Astrocyte (in vitro differentiated cells and primary cell): ENCODE results near the gene GLRX5. TPM values are rescaled to one million over a fixed set of nuclear protein-coding genes. Genes with fewer than 3 reads are reported as not detected.

Source experiments
- DNase-seq: peaks from one replicate; pipeline ENCODE4 v3.0.0-alpha.2; 2010; ENCODE audit warnings: low read depth
- FAIRE-seq: peaks from 2 replicates; lab custom pipeline; 2011; peaks lifted over from hg19 to GRCh38; lab: Jason Lieb, UNC
- H2AFZ ChIP-seq: 2 replicates; pipeline ENCODE4 v1.6.0; 2012; ENCODE audit warnings: low read depth, low read length, inconsistent platforms
- H3K27ac ChIP-seq: 2 replicates; pipeline ENCODE4 v1.5.1; 2011; ENCODE audit warnings: low read depth, low read length, inconsistent platforms
- H3K27me3 ChIP-seq: 2 replicates; pipeline ENCODE4 v1.6.0; 2011; ENCODE audit warnings: low read length, inconsistent platforms; ENCODE audit not compliant: insufficient read depth
- H3K36me3 ChIP-seq: 2 replicates; pipeline ENCODE4 v1.5.1; 2011; ENCODE audit warnings: low read length, inconsistent platforms; ENCODE audit not compliant: insufficient read depth
- H3K4me1 ChIP-seq: 2 replicates; pipeline ENCODE4 v1.5.1; 2011; ENCODE audit warnings: low read length, inconsistent platforms; ENCODE audit not compliant: insufficient read depth
- H3K4me2 ChIP-seq: 2 replicates; pipeline ENCODE4 v1.6.0; 2012; ENCODE audit warnings: low read length, inconsistent platforms
- H3K4me3 ChIP-seq: 2 replicates; pipeline ENCODE4 v1.5.1; 2011; ENCODE audit warnings: low read depth, mild to moderate bottlenecking, low read length, inconsistent platforms; ENCODE audit not compliant: insufficient read depth
- H3K79me2 ChIP-seq: 2 replicates; pipeline ENCODE4 v1.6.0; 2012; ENCODE audit warnings: mild to moderate bottlenecking, low read length, inconsistent platforms; ENCODE audit not compliant: insufficient read depth
- H3K9ac ChIP-seq: 2 replicates; pipeline ENCODE4 v1.6.0; 2012; ENCODE audit warnings: mild to moderate bottlenecking, low read length, inconsistent platforms
- H3K9me3 ChIP-seq: 2 replicates; pipeline ENCODE4 v1.5.1; 2012; ENCODE audit warnings: low read depth, mild to moderate bottlenecking, low read length, inconsistent platforms; ENCODE audit not compliant: insufficient read depth
- H4K20me1 ChIP-seq: 2 replicates; pipeline ENCODE4 v1.6.0; 2012; ENCODE audit warnings: low read length, inconsistent platforms; ENCODE audit not compliant: insufficient read depth
- H3K27ac Mint-ChIP-seq: one replicate; pipeline ENCODE4 v1.8.0; 2021; ENCODE audit warnings: mild to moderate bottlenecking, mixed read lengths; ENCODE audit not compliant: unreplicated experiment
- H3K27me3 Mint-ChIP-seq: one replicate; pipeline ENCODE4 v1.8.0; 2021; ENCODE audit warnings: low read depth, mixed read lengths; ENCODE audit not compliant: unreplicated experiment
- H3K36me3 Mint-ChIP-seq: one replicate; pipeline ENCODE4 v1.8.0; 2021; ENCODE audit warnings: low read depth, mixed read lengths; ENCODE audit not compliant: unreplicated experiment
- H3K4me1 Mint-ChIP-seq: one replicate; pipeline ENCODE4 v1.8.0; 2021; ENCODE audit warnings: low read depth, mixed read lengths; ENCODE audit not compliant: unreplicated experiment
- H3K4me3 Mint-ChIP-seq: one replicate; pipeline ENCODE4 v1.8.0; 2021; ENCODE audit warnings: mild to moderate bottlenecking, moderate library complexity, mixed read lengths; ENCODE audit not compliant: unreplicated experiment
- H3K9me3 Mint-ChIP-seq: one replicate; pipeline ENCODE4 v1.8.0; 2021; ENCODE audit warnings: mild to moderate bottlenecking, mixed read lengths; ENCODE audit not compliant: unreplicated experiment
- CTCF ChIP-seq: IDR thresholded peaks from 2 replicates; pipeline ENCODE4 v1.5.1; 2011; ENCODE audit warnings: low read depth, mild to moderate bottlenecking, inconsistent platforms, low read length, moderate library complexity; ENCODE audit not compliant: insufficient read depth
- EZH2 ChIP-seq: IDR thresholded peaks from 2 replicates; pipeline ENCODE4 v1.6.1; 2012; ENCODE audit warnings: mild to moderate bottlenecking, low read length, inconsistent platforms; ENCODE audit not compliant: insufficient read depth
- total RNA-seq: library from RNA; stranded (reverse); gene quantifications from 2 replicates; pipeline ENCODE4 v1.2.1, GENCODE V29; 2021

The GLRX5 gene
- total RNA-seq, 1 donor from 2014 or later: 50.5 TPM

GRCh38 chr14:95541932-95542930 lies 7.4 kb downstream of the GLRX5 start:
- Mint-ChIP-seq H3K4me1 (peaks cover 33% of the 10 kb centered on the region), H3K4me3 (no peak overlapping the region), H3K36me3 (peaks cover 1% of the 10 kb centered on the region), H3K27me3 (no peaks in the 10 kb centered on the region), H3K9me3 (no peaks in the 10 kb centered on the region), H3K27ac (no peak overlapping the region)
- Histone ChIP-seq H3K4me2 (no peak overlapping the region), H3K27ac (no peak overlapping the region), H3K4me3 (no peak overlapping the region), H3K9me3 (no peaks in the 10 kb centered on the region), H4K20me1 (peaks cover 32% of the 10 kb centered on the region), H3K4me1 (peaks cover 7% of the 10 kb centered on the region), H3K79me2 (peaks cover 74% of the 10 kb centered on the region), H3K9ac (no peak overlapping the region), H3K27me3 (no peaks in the 10 kb centered on the region), H3K36me3 (no peaks in the 10 kb centered on the region), H2AFZ (no peak overlapping the region)
- DNase-seq (no peak), FAIRE-seq (peak; percentile 13)
- TF ChIP-seq EZH2 (no peak), CTCF (no peak)

- DNase-seq (no peak), FAIRE-seq (no peak)
- Histone ChIP-seq H3K27me3 (no peaks in the 10 kb centered on the region), H3K36me3 (no peaks in the 10 kb centered on the region), H3K4me3 (no peak overlapping the region), H2AFZ (no peak overlapping the region), H3K9me3 (no peaks in the 10 kb centered on the region), H3K27ac (no peak overlapping the region), H3K9ac (no peak overlapping the region), H3K4me1 (peaks cover 14% of the 10 kb centered on the region), H3K4me2 (no peak overlapping the region), H4K20me1 (peaks cover 27% of the 10 kb centered on the region), H3K79me2 (peaks cover 67% of the 10 kb centered on the region)
- Mint-ChIP-seq H3K9me3 (no peaks in the 10 kb centered on the region), H3K27me3 (no peaks in the 10 kb centered on the region), H3K4me1 (peaks cover 41% of the 10 kb centered on the region), H3K27ac (no peak overlapping the region), H3K36me3 (peaks cover 1% of the 10 kb centered on the region), H3K4me3 (no peak overlapping the region)
- TF ChIP-seq CTCF: no peak
- no peak for TF ChIP-seq EZH2
Observed at GRCh38 chr14:95543021-95543420, 8.2 kb downstream of the GLRX5 start.
